ENCODE results near the gene JMJD4. TPM values are rescaled to one million over a fixed set of nuclear protein-coding genes. Genes with fewer than 3 reads are reported as not detected.

JMJD4 gene
- total RNA-seq, 3 donors from 2014 or later (not counting 1 experiment from before 2014, with no cell fraction given) = 8.8 to 12.4 (median 12.3) TPM

GRCh38 chr1:227739636-227740035 lies 4.5 kb upstream of the JMJD4 start:
- Mint-ChIP-seq H3K27ac (no peak overlapping the region), H3K27me3 (ENCODE audit: low read depth in 2 of 2) (no peaks in the 10 kb centered on the region), H3K36me3 (no peaks in the 10 kb centered on the region), H3K9me3 (no peaks in the 10 kb centered on the region), H3K4me1 (peaks cover 40 to 57% of the 10 kb centered on the region in 2 donors), H3K4me3 (no peak overlapping the region)
- 80% methylated on average over 7 of the region's 7 CpGs for WGBS (ENCODE audit: insufficient coverage)
- no peak overlapping the region for H3K27ac ChIP-seq (ENCODE audit: low read length)
- peaks cover 10% of the 10 kb centered on the region for H3K4me1 ChIP-seq (ENCODE audit: control insufficient read depth, insufficient read depth, low read length)
- H3K9me3 ChIP-seq (ENCODE audit: control insufficient read depth, insufficient read depth, low read length) = no peaks in the 10 kb centered on the region
- no peak overlapping the region for H3K4me3 ChIP-seq (ENCODE audit: low read length)
- no peaks in the 10 kb centered on the region for H3K36me3 ChIP-seq (ENCODE audit: control insufficient read depth, insufficient read depth, low read length)
- no peak for DNase-seq
- no peak for ATAC-seq
- TF ChIP-seq, protein P1, sequence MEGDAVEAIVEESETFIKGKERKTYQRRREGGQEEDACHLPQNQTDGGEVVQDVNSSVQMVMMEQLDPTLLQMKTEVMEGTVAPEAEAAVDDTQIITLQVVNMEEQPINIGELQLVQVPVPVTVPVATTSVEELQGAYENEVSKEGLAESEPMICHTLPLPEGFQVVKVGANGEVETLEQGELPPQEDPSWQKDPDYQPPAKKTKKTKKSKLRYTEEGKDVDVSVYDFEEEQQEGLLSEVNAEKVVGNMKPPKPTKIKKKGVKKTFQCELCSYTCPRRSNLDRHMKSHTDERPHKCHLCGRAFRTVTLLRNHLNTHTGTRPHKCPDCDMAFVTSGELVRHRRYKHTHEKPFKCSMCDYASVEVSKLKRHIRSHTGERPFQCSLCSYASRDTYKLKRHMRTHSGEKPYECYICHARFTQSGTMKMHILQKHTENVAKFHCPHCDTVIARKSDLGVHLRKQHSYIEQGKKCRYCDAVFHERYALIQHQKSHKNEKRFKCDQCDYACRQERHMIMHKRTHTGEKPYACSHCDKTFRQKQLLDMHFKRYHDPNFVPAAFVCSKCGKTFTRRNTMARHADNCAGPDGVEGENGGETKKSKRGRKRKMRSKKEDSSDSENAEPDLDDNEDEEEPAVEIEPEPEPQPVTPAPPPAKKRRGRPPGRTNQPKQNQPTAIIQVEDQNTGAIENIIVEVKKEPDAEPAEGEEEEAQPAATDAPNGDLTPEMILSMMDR (IDR thresholded peaks at IDR 0.05) = no peak
- H3K27me3 ChIP-seq (ENCODE audit: control insufficient read depth, insufficient read depth, low read length) = no peaks in the 10 kb centered on the region
- intact Hi-C loops (cut with micrococcal nuclease) = loop anchor here (5.0 kb wide), 1 partner anchor 177 kb away; the partner anchor contains the start of gene ZNF678

- H3K9me3 Mint-ChIP-seq = no peaks in the 10 kb centered on the region
- no peak overlapping the region for H3K27ac Mint-ChIP-seq
- TF ChIP-seq, protein P1 (IDR thresholded peaks at IDR 0.05) = no peak
- no peak overlapping the region for H3K27ac ChIP-seq (ENCODE audit: low read length)
- no peaks in the 10 kb centered on the region for H3K36me3 Mint-ChIP-seq
- intact Hi-C loops (cut with micrococcal nuclease) = loop anchor here (5.0 kb wide), 1 partner anchor 177 kb away; the partner anchor contains the start of gene ZNF678
- H3K4me1 Mint-ChIP-seq = peaks cover 42 to 61% of the 10 kb centered on the region in 2 donors
- no peaks in the 10 kb centered on the region for H3K36me3 ChIP-seq (ENCODE audit: control insufficient read depth, insufficient read depth, low read length)
- DNase-seq = no peak
- no peaks in the 10 kb centered on the region for H3K9me3 ChIP-seq (ENCODE audit: control insufficient read depth, insufficient read depth, low read length)
- H3K4me3 ChIP-seq (ENCODE audit: low read length) = no peak overlapping the region
- no peaks in the 10 kb centered on the region for H3K27me3 Mint-ChIP-seq (ENCODE audit: low read depth in 2 of 2)
- H3K4me1 ChIP-seq (ENCODE audit: control insufficient read depth, insufficient read depth, low read length) = peaks cover 18% of the 10 kb centered on the region
- WGBS (ENCODE audit: insufficient coverage) = 95% methylated on average over 9 of the region's 9 CpGs
- no peak for ATAC-seq
- no peaks in the 10 kb centered on the region for H3K27me3 ChIP-seq (ENCODE audit: control insufficient read depth, insufficient read depth, low read length)
- no peak overlapping the region for H3K4me3 Mint-ChIP-seq
These were observed 3.7 kb upstream of the JMJD4 start for GRCh38 chr1:227738820-227739219.

DNA sequence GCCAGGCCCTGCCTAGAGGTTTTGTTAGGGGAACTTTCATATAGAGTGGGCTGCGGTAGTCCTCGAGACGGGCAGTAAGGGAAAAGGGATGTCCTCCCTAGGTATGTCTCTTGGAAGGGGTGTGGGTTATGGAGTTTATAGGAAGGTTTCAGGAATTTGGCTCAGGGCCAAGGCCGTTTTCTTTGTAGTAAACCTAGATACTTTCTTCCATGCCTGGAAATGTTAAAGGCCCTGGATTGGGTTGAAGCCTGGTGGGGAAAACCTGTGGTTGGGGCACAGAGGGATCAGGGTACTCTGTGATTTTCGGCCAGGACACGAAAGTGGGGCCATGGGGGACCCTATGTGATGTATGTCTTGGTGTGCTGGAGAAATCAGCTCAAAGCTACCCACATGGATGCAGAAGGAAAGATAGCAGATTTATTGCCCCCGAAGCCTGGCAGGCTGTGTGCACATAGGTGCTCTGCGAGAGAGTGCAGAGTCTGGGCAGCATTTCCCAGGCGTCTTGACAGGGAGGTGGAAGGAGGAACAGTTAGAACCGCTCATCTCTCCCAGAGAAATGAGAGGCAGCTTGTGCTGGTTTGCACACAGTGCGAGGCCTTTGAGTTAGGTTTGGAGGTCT lies 1.8 kb upstream of the JMJD4 start:
- Histone ChIP-seq H3K27ac (ENCODE audit: low read length) (no peak overlapping the region), H3K4me1 (ENCODE audit: control insufficient read depth, insufficient read depth, low read length) (peaks cover 25% of the 10 kb centered on the region), H3K9me3 (ENCODE audit: control insufficient read depth, insufficient read depth, low read length) (no peaks in the 10 kb centered on the region), H3K4me3 (ENCODE audit: low read length) (no peak overlapping the region), H3K27me3 (ENCODE audit: control insufficient read depth, insufficient read depth, low read length) (no peaks in the 10 kb centered on the region), H3K36me3 (ENCODE audit: control insufficient read depth, insufficient read depth, low read length) (peaks cover 4% of the 10 kb centered on the region)
- Mint-ChIP-seq H3K27ac (peak overlapping the region in 1 of 2 donors; percentile 87), H3K9me3 (no peaks in the 10 kb centered on the region), H3K4me1 (peaks cover 43 to 58% of the 10 kb centered on the region in 2 donors), H3K27me3 (ENCODE audit: low read depth in 2 of 2) (no peaks in the 10 kb centered on the region), H3K4me3 (peak overlapping the region; percentile 96), H3K36me3 (no peaks in the 10 kb centered on the region)
- WGBS (ENCODE audit: insufficient coverage) = 95% methylated on average over 11 of the region's 11 CpGs
- TF ChIP-seq, protein P1 (IDR thresholded peaks at IDR 0.05) = no peak
- intact Hi-C loops (cut with micrococcal nuclease) = loop anchor here (5.0 kb wide), 1 partner anchor 175 kb away; the partner anchor contains the start of gene ZNF678
- no peak for ATAC-seq
- DNase-seq = no peak
